SJSA1 (cell line): ENCODE measurements around the gene PTPRH. TPM values are rescaled to one million over a fixed set of nuclear protein-coding genes. Genes with fewer than 3 reads are reported as not detected.
"Not testable (repeated sequence)": the region's sequence is repeated elsewhere in the genome, so short reads cannot be mapped to it uniquely, and the experiment has no call there.

Experiments used
- DNase-seq, 2 experiments: peaks; one replicate each; pipeline ENCODE4 v3.0.0-alpha.2; 2015 to 2020; ENCODE audit warnings: low spot score in 2 of 2, low read depth in 1 of 2
- H3K27ac ChIP-seq: fragments of 250-450 bp; sonication (Bioruptor Pico); 2 replicates; pipeline ENCODE4 v1.5.1; 2020; ENCODE audit warnings: mild to moderate bottlenecking, moderate library complexity
- H3K27me3 ChIP-seq: fragments of 250-450 bp; sonication (Bioruptor Pico); replicated peaks from 2 replicates; pipeline ENCODE4 v1.5.1; 2020; ENCODE audit warnings: mild to moderate bottlenecking, moderate library complexity
- H3K36me3 ChIP-seq: fragments of 250-450 bp; sonication (Bioruptor Pico); 2 replicates; pipeline ENCODE4 v1.5.1; 2020; ENCODE audit warnings: mild to moderate bottlenecking
- H3K4me1 ChIP-seq: fragments of 250-450 bp; sonication (Bioruptor Pico); replicated peaks from 2 replicates; pipeline ENCODE4 v1.6.1; 2021; ENCODE audit warnings: mild to moderate bottlenecking
- H3K4me3 ChIP-seq: fragments of 250-450 bp; sonication (Bioruptor Pico); 2 replicates; pipeline ENCODE4 v1.5.1; 2020; ENCODE audit warnings: mild to moderate bottlenecking
- H3K9me3 ChIP-seq: fragments of 250-450 bp; sonication (Bioruptor Pico); replicated peaks from 2 replicates; pipeline ENCODE4 v1.5.1; 2020; ENCODE audit warnings: mild to moderate bottlenecking
- total RNA-seq: library from RNA; depleted of rRNA; stranded (reverse); fragments of >200 nt; shearing (Covaris generic); gene quantifications from 2 replicates; pipeline ENCODE4 v1.2.3, GENCODE V29; 2014

PTPRH gene
- total RNA-seq, 1 experiment from 2014 or later: 1.4 TPM

DNA sequence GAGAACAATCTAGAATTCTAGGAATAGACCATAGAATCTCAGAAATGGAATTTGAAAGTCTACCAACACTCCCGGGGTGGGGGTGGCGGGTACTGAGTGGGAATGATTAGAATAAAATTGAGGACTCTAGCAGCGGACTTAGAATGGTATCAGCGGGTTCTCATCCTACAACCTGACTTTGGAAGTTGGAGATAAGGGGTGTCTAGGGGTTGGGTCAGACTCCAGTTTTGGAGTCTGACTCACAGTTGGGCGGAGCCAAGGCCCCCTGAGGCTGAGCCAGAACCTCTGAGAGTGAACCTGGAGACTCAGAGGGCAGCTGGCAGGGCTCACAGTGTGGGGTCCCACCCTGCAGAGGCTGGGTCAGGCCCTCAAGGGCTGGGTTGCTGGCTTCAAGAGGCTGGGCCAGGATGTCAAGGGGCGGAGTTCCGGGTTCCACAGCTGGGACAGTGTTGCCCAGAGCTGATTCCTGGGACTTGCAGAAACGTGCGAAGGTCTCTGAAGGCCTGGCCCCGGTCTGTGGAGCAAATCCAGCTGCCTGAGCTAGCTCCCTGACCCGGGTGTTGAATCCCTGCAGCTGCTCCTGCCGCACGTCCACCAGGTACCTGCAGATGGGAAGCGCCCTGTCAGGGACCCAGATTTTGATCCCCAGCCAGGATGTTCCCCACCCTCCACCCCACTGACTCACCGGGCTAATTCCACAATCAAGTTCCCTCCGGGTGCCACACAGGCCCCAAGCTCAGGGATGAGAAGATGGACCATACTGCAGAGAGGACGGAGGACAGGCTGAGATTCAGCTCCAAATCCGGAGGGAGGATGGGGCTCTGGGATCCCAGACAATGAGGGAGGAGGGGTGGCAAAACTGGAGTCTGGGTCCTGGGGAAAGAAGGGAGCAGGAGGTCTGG lies 50.2 kb downstream of the PTPRH start:
- Histone ChIP-seq H3K9me3 (no peaks in the 10 kb centered on the region), H3K36me3 (no peaks in the 10 kb centered on the region), H3K27me3 (peaks cover 19% of the 10 kb centered on the region), H3K4me1 (no peaks in the 10 kb centered on the region), H3K27ac (no peak overlapping the region), H3K4me3 (no peak overlapping the region)
- no peak for DNase-seq

DNA sequence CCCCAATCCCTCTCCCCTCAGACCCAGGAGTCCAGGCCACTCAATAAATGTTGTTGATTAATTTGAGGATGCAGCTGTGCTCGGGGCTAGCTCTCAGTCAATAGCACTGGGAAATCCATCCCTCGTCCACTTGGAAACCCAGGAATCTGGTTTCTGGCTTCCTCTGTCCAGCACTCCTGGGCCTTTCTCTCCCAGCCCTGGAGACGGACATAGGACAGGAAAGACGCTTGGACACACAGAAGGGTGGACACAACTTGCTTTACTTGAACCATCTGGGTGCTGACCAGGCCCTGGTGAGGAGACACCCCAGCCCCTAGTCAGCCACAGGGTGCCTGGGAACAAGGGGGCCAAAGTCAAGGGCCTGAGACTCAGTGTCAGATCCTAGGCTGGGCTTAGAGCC lies 50.9 kb downstream of the PTPRH start:
- no peak for DNase-seq
- no peaks in the 10 kb centered on the region for H3K4me1 ChIP-seq
- H3K36me3 ChIP-seq: no peaks in the 10 kb centered on the region
- no peak overlapping the region for H3K4me3 ChIP-seq
- H3K27me3 ChIP-seq: peaks cover 19% of the 10 kb centered on the region
- no peak overlapping the region for H3K27ac ChIP-seq
- no peaks in the 10 kb centered on the region for H3K9me3 ChIP-seq

DNA sequence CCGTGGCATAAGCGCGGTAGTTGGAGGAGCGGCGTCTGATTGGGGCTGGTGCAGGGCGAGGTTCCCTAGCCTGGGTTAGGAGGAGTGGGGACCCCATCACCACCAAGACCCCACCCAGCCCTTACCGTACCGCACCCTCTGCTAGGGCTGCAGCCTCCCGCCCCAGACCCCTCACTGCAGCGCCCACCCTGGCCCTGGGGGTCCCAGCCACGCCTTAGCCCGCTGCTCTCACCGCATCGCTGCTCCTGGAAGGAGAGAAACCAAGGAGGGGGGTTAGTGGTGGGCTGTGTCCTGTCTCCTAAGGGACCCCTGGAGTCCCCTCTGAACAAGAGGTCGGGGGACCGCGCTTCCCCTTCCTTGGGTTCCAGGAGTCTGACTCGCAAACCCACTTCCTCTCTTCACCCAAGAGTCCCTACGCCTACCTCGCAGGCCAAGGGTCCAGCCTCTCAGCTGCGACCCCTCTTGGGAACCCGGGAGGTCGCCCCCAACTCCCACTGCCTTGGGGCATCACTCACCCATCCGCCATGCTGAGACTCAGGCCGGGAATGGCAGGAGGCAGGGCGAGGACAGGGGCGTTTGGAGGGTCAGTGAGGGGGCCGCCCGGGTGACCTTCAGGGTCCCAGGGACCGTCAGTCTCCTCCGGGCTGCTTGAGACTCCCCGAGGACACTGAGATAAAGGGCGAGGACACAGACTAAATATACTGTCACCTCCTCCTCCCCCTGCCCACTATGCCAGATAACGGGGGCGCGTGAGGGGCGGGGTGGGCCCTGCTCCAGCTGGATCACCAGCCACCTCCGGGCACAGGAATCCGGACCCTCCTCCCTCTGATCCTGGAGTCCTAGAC lies 52.0 kb downstream of the PTPRH start, which contains the start of gene TNNI3:
Gene TNNI3, minus strand, starts transcription at position 669 of the 845 bp plus-strand sequence. Its CDS starts 143 bp downstream, at position 526.
- H3K9me3 ChIP-seq: no peaks in the 10 kb centered on the region
- no peaks in the 10 kb centered on the region for H3K36me3 ChIP-seq
- no peak within 1 kb of the TSS for H3K27ac ChIP-seq
- no peaks in the 10 kb centered on the region for H3K4me1 ChIP-seq
- no peak for DNase-seq
- peaks cover 19% of the 10 kb centered on the region for H3K27me3 ChIP-seq
- no peak within 1 kb of the TSS for H3K4me3 ChIP-seq

DNA sequence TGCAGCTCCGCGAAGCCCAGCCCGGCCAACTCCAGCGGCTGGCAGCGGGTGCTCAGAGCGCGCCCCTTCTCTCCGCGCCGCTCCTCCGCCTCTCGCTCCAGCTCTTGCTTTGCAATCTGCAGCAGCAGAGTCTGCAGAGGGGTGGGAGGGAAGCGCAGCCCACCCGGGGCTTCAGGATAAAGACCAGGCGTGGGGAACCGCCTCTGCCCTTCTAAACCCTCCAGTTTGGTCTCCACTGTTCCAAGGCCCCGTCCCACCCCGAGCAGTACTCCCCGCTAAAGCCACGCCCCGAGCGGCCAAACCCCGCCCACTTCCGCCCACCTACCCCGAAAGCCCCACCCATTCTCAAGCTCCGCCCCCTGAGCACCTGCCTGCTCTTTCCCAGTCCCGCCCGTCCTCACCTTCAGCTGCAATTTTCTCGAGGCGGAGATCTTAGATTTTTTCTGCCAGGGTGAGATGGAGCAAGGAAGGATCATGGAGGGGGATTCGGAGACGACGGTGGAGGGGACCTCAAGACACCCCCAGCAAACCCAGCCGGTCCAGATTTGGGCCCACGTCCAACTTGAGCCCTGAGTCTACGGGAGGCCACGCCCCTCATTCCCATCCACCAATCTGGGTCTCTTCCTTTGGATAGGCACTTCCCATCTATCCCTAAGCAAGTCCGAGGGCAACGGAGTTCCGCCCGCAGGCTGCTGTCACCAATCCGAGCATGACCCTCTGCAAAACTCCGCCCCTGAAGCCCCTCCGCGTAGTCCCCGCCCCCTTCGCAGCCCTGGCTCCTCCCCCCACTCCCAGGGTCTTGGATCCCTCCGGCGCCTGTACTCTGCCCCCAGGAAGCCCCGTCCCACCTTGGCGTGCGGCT lies 52.9 kb downstream of the PTPRH start:
- Histone ChIP-seq H3K9me3 (no peaks in the 10 kb centered on the region), H3K4me3 (no peak overlapping the region), H3K36me3 (no peaks in the 10 kb centered on the region), H3K4me1 (no peaks in the 10 kb centered on the region), H3K27me3 (peaks cover 12% of the 10 kb centered on the region), H3K27ac (no peak overlapping the region)
- DNase-seq: no peak

DNA sequence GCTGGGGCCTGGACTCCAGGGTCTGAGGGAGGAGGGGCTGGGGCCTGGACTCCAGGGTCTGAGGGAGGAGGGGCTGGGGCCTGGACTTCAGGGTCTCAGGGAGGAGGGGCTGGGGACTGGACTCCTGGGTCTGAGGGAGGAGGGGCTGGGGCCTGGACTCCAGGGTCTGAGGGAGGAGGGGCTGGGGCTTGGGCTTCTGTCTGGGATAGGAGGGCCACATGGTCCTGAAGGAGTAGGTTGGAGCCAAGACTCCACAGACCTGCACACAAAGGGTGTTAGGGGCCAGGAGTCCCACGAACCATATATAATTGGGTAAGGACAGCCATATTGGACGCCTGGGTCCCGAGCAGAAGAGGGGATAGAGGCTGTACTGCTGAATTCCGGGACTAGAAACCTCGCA lies 53.5 kb downstream of the PTPRH start:
- not testable (repeated sequence) for H3K36me3 ChIP-seq, H3K4me1 ChIP-seq, DNase-seq, H3K9me3 ChIP-seq, H3K4me3 ChIP-seq, H3K27ac ChIP-seq
- peaks cover 12% of the 10 kb centered on the region for H3K27me3 ChIP-seq

DNA sequence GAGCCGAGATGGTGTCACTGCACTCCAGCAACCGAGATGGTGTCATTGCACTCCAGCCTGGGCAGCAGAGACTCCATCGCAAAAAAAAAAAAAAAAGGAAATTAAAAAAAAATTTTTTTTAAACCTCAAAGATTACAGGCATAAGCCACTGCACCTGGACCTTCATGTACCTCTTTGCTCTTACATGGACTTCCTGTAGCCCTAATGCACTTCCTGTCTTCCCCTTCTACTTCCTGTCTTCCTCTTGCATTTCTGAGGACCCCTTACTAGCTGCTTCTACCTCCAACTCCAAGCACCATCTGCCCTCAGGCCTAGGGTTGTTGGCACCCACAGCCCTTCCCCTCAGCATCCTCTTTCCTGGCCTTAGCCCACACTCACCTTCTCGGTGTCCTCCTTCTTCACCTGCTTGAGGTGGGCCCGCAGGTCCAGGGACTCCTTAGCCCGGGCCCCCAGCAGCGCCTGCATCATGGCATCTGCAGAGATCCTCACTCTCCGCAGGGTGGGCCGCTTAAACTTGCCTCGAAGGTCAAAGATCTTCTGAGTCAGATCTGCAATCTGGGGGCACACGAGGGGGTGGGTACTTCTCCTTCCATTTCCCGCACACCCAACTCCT lies 55.5 kb downstream of the PTPRH start:
- Histone ChIP-seq H3K27ac (no peak overlapping the region), H3K4me3 (no peak overlapping the region), H3K9me3 (no peaks in the 10 kb centered on the region), H3K36me3 (no peaks in the 10 kb centered on the region), H3K27me3 (peaks cover 24% of the 10 kb centered on the region), H3K4me1 (no peaks in the 10 kb centered on the region)
- no peak for DNase-seq

DNA sequence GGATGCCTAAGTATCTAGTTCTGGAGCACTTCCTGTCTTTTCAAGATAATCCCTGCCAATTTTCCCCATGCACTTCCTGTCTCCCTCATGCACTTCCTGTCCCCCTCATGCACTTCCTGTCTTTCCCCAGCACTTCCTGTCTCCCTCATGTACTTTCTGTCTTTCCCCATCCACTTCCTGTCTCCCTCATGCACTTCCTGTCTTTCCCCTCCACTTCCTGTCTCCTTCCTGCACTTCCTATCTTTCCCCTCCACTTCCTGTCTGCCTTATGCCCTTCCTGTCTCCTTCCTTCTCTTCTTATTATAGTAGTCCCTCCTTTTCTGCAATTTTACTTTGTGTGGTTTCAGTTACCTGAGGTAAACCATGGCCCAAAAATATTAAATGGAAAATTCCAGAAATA lies 57.3 kb downstream of the PTPRH start:
- no peaks in the 10 kb centered on the region for H3K36me3 ChIP-seq
- DNase-seq: no peak
- H3K4me1 ChIP-seq: no peaks in the 10 kb centered on the region
- no peak overlapping the region for H3K27ac ChIP-seq
- H3K27me3 ChIP-seq: peaks cover 29% of the 10 kb centered on the region
- H3K9me3 ChIP-seq: no peaks in the 10 kb centered on the region
- no peak overlapping the region for H3K4me3 ChIP-seq

DNA sequence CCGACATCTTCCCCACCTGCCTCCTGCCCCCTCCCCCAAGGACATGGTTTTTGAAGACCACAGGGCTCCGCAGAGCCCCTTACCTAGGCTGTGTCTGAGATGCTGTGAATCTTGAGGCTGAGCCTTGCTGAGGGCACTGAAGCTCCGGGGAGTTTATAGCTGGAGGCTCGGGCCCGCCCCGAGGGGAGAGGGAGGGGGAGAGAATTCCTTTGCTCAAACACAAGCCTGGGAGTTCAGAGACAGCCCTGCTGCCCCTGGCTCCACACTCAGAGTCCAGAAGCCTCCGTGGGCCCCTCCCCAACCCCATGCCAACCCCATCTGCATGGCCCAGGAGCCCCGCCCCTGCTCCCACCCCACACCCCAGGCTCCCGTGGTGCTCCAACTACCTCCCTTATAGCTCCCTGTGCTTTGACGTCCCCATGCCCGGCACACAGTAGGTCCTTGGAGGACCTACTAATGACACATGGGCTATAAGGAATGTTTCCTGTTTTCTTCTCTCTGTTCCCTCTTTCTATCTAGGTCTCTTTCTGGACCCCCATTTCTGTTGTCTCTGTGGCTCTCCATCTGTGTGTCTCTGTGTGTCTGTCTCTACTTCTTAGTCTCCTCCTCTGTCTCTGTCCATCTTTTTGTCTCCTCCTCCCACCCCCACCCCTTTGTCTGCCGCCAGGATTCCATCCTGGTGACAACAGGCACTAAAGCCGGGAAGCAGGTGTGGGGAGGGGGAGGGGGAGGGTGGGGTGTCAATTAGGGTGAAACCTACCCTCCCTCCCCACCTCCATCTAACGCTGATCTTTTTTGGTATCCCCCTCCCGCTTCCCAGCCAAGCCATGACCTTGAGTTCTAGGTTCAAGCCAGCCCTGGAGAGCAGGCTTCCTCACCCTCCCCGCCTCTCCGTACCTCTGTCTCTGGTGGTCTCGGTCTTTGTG lies 60.0 kb downstream of the PTPRH start, which contains the start of gene TNNT1:
Gene TNNT1, minus strand, starts transcription at position 129 of the 926 bp plus-strand sequence. CDS start 2,049 bp downstream, outside the sequence.
- H3K27ac ChIP-seq: no peak within 1 kb of the TSS
- DNase-seq: no peak
- no peaks in the 10 kb centered on the region for H3K36me3 ChIP-seq
- H3K4me3 ChIP-seq: no peak within 1 kb of the TSS
- H3K9me3 ChIP-seq: no peaks in the 10 kb centered on the region
- peaks cover 29% of the 10 kb centered on the region for H3K27me3 ChIP-seq
- H3K4me1 ChIP-seq: no peaks in the 10 kb centered on the region

DNA sequence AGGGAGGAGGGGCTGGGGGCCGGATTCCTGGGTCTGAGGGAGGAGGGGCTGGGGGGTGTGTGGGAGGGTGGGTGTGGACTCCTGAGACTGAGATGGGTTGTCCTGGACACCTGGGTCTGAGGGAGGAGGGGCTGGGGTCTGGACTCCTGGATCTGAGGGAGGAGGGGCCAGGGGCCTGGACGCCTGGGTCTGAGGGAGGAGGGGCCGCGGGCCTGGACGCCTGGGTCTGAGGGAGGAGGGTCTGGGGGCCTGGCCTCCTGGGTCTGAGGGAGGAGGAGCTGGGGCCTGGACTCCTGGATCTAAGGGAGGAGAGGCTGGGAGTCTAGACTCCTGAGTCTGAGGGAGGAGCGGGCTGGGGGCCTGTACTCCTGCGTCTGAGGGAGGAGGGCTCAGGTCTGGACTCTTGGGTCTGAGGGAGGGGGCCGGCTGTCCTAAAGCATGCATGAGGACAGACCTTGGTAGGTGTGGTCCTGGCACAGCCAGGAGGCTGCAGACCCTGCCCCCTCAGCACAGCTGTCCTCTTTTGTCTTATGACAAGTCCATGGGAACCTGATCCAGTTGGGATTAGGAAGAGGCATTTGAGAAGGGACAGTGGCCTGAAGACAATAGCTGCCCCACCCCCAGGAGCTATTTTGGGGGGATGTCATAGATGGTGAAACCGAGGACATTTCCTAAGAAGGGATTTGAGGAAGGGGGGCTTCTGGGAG lies 61.6 kb downstream of the PTPRH start:
- Histone ChIP-seq H3K4me1 (no peaks in the 10 kb centered on the region), H3K27ac (no peak overlapping the region), H3K9me3 (no peaks in the 10 kb centered on the region), H3K4me3 (no peak overlapping the region), H3K27me3 (peaks cover 40% of the 10 kb centered on the region), H3K36me3 (no peaks in the 10 kb centered on the region)
- DNase-seq: no peak

DNA sequence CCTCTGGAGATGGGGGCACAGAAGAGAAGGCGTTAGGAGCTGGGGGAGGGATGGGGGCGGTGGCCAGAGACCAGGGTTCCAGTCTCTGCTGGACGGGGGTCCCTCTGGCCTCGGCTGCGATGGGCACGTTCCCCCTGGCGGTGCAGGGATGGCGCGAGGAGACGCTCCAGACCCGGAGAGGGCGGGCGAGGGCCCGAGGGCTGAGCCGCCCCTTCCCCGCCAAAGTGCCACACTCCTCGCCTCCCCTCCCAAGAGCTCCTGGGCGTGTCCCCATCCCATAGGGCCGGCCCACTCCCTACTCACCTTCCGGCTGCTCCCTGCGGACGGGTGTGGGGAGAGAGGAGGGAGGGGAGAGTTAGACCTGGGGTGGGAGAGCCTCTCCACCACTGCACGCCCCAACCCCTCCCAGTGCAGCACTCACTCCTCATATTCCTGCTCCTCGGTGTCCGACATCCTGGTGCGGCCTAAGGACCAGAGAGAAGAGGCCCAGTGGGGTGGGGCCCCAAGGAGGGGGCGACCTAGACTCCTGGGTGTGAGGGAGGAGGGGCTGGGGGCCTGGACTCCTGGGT lies 62.5 kb downstream of the PTPRH start:
- no peak for DNase-seq
- no peaks in the 10 kb centered on the region for H3K4me1 ChIP-seq
- no peaks in the 10 kb centered on the region for H3K9me3 ChIP-seq
- H3K36me3 ChIP-seq: no peaks in the 10 kb centered on the region
- no peak overlapping the region for H3K27ac ChIP-seq
- no peak overlapping the region for H3K4me3 ChIP-seq
- peaks cover 49% of the 10 kb centered on the region for H3K27me3 ChIP-seq

DNA sequence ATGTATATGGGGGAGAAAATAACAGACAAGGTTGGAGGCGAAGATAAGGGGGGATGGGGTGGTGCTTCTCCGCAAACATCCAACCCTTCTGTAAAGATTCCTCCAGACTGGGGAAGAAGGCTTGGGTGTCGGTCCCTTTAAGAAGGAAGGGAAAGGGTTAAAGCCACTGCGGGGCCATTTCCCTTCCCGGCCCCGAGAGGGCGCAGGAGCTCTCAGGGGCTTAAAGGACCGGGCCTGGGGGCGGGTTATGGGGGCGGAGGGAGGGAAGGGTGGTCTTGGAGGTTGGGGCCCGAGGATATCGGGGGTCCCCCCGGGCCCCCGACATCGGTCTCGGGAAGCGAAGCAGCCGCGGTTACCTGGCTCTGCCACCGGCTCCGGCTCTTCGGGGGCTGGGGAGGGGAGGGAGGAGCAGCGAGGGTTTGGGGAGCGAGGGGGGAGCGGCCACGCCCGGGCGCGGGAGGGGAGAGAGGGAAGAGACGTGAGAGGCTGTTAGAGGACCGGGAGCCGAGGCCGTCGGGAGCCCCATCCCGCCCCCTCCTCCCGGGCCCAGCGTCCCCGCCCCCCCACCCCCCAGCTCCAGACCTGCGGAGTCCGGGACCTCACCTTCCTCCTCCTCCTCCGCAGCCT lies 63.1 kb downstream of the PTPRH start:
- DNase-seq: no peak
- Histone ChIP-seq H3K4me3 (no peak overlapping the region), H3K4me1 (no peaks in the 10 kb centered on the region), H3K36me3 (no peaks in the 10 kb centered on the region), H3K9me3 (no peaks in the 10 kb centered on the region), H3K27ac (no peak overlapping the region), H3K27me3 (peaks cover 55% of the 10 kb centered on the region)
